GM23338 (cell line): Measurements from ENCODE around the gene STAT5B. TPM values are rescaled to one million over a fixed set of nuclear protein-coding genes. Genes with fewer than 3 reads are reported as not detected.

Source experiments
- EZH2phosphoT487 ChIP-seq: fragments of 200-600 bp; sonication (generic); IDR thresholded peaks from one replicate; pipeline ENCODE4 v1.8.1; 2018; ENCODE audit warnings: antibody characterized with exemption; ENCODE audit not compliant: unreplicated experiment
- POLR2AphosphoS5 ChIP-seq: IDR thresholded peaks from 2 replicates; pipeline ENCODE4 v1.6.1; 2016; ENCODE audit warnings: antibody characterized with exemption, low read depth
- ZNF114 ChIP-seq: fragments of 250-450 bp; sonication (Bioruptor Pico); IDR thresholded peaks from 2 replicates; pipeline ENCODE4 v1.5.0; 2020; ENCODE audit warnings: mild to moderate bottlenecking, moderate library complexity
- ZNF462 ChIP-seq: fragments of 250-450 bp; sonication (Bioruptor Pico); IDR thresholded peaks from 2 replicates; pipeline ENCODE4 v1.5.0; 2020; ENCODE audit warnings: mild to moderate bottlenecking, moderate library complexity
- polyA plus RNA-seq: library from polyadenylated mRNA; unstranded; fragments of >200 nt; fragmentation: Nextera tagmentation; extraction: Ambion mirVana; gene quantifications from 2 replicates; pipeline ENCODE4 v1.2.1, GENCODE V29; 2016
- total RNA-seq: library from RNA; depleted of rRNA; stranded (reverse); fragments of >200 nt; shearing (Covaris generic); gene quantifications from 2 replicates; pipeline ENCODE4 v1.2.3, GENCODE V29; 2014
- TF ChIP-seq, protein P1 (sequence below), 2 experiments: fragments of 200-600 bp in 1 of 2; sonication (generic) in 1 of 2; conservative IDR thresholded peaks; 2 replicates each; pipeline versions ENCODE4 v1.5.1 to v1.6.1; 2016 to 2017; ENCODE audit warnings: antibody characterized with exemption in 2 of 2, low read depth in 2 of 2, mild to moderate bottlenecking in 2 of 2, moderate library complexity in 1 of 2
- TF ChIP-seq, protein P2 (sequence below): IDR thresholded peaks from one replicate; pipeline ENCODE4 v1.6.1; 2018; ENCODE audit warnings: antibody characterized with exemption; ENCODE audit not compliant: unreplicated experiment

STAT5B gene
- total and polyA plus RNA-seq, 2 experiments from 2014 or later = 13.9 to 60.5 TPM

- TF ChIP-seq ZNF462 (no peak), ZNF114 (CRISPR knock-in tag) (no peak), EZH2phosphoT487 (no peak), POLR2AphosphoS5 (no peak)
- TF ChIP-seq, protein P1, sequence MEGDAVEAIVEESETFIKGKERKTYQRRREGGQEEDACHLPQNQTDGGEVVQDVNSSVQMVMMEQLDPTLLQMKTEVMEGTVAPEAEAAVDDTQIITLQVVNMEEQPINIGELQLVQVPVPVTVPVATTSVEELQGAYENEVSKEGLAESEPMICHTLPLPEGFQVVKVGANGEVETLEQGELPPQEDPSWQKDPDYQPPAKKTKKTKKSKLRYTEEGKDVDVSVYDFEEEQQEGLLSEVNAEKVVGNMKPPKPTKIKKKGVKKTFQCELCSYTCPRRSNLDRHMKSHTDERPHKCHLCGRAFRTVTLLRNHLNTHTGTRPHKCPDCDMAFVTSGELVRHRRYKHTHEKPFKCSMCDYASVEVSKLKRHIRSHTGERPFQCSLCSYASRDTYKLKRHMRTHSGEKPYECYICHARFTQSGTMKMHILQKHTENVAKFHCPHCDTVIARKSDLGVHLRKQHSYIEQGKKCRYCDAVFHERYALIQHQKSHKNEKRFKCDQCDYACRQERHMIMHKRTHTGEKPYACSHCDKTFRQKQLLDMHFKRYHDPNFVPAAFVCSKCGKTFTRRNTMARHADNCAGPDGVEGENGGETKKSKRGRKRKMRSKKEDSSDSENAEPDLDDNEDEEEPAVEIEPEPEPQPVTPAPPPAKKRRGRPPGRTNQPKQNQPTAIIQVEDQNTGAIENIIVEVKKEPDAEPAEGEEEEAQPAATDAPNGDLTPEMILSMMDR (conservative IDR thresholded peaks at IDR 0.05; ENCODE audit: low read depth in 2 of 2) = no peak
- TF ChIP-seq, protein P2, sequence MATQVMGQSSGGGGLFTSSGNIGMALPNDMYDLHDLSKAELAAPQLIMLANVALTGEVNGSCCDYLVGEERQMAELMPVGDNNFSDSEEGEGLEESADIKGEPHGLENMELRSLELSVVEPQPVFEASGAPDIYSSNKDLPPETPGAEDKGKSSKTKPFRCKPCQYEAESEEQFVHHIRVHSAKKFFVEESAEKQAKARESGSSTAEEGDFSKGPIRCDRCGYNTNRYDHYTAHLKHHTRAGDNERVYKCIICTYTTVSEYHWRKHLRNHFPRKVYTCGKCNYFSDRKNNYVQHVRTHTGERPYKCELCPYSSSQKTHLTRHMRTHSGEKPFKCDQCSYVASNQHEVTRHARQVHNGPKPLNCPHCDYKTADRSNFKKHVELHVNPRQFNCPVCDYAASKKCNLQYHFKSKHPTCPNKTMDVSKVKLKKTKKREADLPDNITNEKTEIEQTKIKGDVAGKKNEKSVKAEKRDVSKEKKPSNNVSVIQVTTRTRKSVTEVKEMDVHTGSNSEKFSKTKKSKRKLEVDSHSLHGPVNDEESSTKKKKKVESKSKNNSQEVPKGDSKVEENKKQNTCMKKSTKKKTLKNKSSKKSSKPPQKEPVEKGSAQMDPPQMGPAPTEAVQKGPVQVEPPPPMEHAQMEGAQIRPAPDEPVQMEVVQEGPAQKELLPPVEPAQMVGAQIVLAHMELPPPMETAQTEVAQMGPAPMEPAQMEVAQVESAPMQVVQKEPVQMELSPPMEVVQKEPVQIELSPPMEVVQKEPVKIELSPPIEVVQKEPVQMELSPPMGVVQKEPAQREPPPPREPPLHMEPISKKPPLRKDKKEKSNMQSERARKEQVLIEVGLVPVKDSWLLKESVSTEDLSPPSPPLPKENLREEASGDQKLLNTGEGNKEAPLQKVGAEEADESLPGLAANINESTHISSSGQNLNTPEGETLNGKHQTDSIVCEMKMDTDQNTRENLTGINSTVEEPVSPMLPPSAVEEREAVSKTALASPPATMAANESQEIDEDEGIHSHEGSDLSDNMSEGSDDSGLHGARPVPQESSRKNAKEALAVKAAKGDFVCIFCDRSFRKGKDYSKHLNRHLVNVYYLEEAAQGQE = no peak
Observed at GRCh38 chr17:42316755-42317154, 40.6 kb upstream of the STAT5B start (continued).
